NCI-H2107 treated with DMSO at 0.1 percent for 48 hours (cell line): ENCODE measurements around the gene PREB.
"Not testable (repeated sequence)": the region's sequence is repeated elsewhere in the genome, so short reads cannot be mapped to it uniquely, and the experiment has no call there.

Experiments used
- DNase-seq: peaks from one replicate; lab custom pipeline; 2025; ENCODE audit not compliant: unreplicated experiment; lab: John Stamatoyannopoulos, UW

PREB gene

GRCh38 chr2:27127883-27128667 is 6.4 kb downstream of the PREB start:
- DNase-seq = no peak

DNA sequence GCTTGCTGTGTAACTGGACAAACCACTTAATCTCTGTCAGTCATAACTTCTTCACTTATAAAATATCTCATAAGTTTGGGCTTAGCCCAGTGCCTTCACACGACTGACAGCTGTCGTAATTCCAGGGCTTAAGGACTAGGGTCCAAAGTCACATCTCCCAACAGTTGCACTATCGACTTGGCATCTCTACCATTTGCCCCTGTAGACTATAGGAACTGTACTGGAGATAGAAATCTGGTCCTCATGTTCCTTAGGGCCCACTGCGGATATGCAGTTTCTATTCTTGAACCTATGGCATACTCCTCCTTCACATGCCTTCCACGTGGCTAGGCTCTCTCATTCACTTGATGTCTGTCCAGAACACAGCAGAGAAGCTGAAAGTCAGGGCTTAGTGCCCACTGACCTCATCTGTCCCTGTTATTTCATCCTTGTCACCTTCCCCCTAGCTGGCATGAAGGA is 8.2 kb downstream of the PREB start:
- DNase-seq = no peak

DNA sequence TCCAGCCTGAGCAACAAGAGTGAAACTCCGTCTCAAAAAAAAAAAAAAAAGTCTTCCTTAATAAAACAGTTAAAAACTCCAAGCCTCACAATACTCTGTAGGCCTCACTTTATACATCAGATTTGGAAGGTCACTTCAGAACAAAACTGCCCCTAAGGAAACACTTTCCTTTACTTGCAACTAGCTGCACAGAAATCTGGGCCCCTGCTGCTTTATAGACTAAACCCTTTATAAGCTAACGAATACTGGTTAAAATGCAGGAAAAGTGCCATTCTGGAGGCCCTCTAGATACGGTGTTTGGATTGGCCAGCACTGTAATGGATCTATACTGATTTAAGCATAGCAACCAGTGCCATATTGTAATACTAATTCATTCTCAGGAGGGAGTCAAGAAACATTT is 9.3 kb downstream of the PREB start:
- no peak for DNase-seq

- DNase-seq = no peak
Measured at GRCh38 chr2:27123302-27124150, 10.9 kb downstream of the PREB start, which contains the start of gene ABHD1. Gene ABHD1, plus strand, starts transcription at chr2:27123815. Its CDS starts 134 bp downstream, at chr2:27123949.

DNA sequence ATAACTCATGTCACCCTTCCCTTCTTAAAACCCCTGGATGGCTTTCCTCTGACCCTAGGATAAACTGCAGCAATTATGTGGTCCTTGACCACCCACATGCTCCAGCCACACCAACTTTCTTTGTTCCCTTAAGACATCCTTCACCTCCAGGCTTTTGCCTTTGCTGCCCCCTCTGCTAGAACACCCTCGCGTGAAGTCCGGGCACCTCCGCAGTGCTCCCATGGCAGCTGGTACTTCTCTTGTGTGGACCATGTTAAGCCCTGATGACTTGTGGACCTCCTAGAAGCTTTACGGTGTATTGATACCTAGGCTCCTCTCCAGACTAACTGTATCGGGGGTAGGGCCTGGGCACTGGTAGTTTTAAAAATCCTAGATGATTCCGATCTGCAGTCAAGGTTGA is 11.6 kb downstream of the PREB start:
- no peak for DNase-seq

GRCh38 chr2:27121906-27122305 is 12.5 kb downstream of the PREB start:
- DNase-seq = no peak

GRCh38 chr2:27119330-27119670 is 15.1 kb downstream of the PREB start:
- DNase-seq = not testable (repeated sequence)

DNA sequence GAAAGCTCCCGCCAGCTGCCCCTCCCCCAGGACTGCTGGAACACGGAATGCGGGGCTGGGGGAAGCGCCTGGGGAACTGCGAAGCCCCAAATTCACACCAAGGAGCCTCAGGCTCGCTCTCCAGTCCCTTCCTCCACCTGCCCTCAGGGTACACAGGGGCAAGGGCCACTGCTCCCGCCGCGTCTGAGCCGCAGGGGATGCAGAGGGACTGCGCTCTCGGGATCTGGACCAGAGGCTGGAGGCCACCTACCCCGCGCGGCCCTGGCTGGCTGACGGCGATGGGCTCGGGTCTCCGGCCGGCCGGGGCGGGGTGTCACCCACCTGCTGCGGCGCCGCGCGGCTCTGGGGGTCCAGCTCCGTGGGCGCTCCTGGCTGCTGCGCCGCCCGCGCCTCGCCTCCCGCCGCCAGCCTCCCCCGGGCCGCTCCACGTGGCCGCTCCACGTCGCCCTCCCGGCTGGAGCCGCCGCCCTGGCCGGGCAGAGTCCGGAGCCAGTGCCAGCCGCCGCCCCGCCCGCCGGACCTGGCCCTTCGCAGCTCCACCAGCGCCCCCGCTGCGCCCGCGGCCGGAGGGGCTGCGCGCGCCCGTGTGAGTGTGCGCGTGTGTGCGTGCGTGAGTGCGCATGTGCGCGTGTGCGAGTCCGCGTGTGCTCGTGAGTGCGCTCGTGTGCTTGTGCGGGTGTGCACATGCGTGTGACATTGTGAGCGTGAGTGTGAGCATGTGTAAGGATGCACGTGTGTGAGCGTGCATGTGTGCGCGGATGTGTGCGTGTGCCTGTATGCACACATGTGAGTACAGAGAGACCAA is 15.7 kb downstream of the PREB start, which contains the start of gene CGREF1:
Gene CGREF1, minus strand, starts transcription at position 604 of the 805 bp plus-strand sequence. CDS start 14,762 bp downstream, outside the sequence.
- no peak for DNase-seq

DNA sequence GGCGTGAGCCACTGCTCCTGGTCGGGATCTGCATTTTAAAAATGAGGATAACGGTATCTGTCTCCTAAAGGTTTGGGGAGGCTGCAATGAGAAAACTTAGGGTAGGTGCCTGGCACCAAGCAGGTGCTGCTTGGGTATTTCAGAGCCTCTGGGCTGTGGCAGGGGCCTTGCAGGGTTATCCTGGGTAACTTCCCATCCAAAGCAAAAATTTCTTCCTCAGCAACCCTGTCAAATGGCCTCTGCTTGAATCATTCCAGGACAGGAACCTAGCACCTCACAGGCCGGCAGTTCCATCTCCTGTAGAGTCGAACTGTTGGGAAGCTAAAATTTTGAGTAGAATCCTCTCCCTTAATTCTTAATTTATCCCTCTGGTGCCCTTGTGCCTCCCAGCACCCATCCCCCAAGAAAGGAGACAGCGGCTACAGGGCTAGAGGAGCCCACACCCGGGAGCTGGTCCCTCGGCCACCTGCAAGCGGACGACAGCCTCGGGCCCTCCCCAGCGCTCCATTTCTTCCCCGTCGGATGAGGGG is 16.4 kb downstream of the PREB start:
- DNase-seq = no peak

GRCh38 chr2:27115519-27115918 is 18.9 kb downstream of the PREB start:
- DNase-seq = no peak

- DNase-seq = not testable (repeated sequence)
Measured at GRCh38 chr2:27111392-27112078, 22.9 kb downstream of the PREB start.

DNA sequence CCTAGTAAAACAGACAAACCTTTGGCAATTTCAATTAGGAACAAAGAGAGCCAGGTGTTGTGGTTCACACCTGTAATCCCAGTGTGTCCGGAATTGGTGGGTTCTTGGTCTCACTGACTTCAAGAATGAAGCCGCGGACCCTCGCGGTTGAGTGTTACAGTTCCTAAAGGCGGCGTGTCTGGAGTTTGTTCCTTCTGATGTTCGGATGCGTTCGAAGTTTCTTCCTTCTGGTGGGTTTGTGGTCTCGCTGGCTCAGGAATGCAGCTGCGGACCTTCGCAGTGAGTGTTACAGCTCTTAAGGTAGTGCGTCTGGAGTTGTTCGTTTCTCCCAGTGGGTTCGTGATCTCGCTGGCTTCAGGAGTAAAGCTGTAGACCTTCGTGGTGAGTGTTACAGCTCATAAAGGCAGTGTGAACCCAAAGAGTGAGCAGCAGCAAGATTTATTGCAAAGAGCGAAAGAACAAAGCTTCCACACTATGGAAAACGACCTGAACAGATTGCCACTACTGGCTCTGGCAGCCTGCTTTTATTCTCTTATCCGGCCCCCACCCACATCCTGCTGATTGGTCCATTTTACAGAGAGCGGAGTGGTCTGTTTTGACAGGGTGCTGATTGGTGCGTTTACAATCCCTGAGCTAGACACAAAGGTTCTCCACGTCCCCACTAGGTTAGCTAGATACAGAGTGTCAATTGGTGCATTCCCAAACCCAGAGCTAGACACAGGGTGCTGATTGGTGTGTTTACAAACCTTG is 23.7 kb downstream of the PREB start:
- DNase-seq = not testable (repeated sequence)

DNA sequence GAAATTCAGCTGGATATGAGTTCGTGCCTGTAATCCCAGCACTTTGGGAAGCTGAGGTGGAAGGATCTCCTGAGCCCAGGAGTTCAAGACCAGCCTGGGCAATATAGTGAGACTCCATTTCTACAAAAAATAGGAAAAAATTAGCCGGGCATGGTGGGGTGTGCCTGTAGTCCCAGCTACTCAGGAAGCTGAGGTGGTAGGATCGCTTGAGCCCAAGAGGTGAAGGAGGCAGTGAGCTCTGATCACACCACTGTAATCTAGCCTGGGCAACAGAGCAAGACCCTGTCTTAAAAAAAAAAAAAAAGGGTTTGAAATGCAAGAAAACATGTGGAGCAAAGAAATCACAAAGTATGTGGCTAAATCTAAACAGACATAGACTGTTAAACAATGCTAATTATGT is 25.4 kb downstream of the PREB start:
- no peak for DNase-seq

GRCh38 chr2:27108221-27108620 is 26.2 kb downstream of the PREB start:
- no peak for DNase-seq

GRCh38 chr2:27105981-27106380 is 28.5 kb downstream of the PREB start:
- DNase-seq = no peak

DNA sequence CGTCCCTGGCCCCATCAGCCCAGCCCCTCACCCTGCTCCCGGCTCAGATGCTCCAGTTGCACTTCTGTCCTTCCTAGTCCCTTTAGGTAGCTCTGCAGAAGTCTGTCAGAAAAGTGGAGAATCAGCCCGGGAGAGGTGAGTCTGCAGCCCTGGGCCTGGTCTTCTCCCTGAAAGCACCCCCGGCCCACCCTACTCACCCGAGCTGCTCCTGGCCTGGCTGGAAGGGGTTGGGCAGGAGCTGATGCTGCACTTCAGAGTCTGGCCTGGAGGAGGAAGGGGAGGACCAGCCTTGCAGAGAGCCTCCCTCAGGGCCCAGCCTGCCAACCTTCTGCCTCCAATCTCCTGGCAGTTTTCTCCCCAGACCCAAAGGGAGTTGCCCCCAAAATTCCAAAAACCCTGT is 32.1 kb downstream of the PREB start:
- no peak for DNase-seq

GRCh38 chr2:27100036-27100435 is 34.4 kb downstream of the PREB start:
- DNase-seq = no peak

- DNase-seq = no peak
Measured at GRCh38 chr2:27099334-27099955, 35.0 kb downstream of the PREB start.

DNA sequence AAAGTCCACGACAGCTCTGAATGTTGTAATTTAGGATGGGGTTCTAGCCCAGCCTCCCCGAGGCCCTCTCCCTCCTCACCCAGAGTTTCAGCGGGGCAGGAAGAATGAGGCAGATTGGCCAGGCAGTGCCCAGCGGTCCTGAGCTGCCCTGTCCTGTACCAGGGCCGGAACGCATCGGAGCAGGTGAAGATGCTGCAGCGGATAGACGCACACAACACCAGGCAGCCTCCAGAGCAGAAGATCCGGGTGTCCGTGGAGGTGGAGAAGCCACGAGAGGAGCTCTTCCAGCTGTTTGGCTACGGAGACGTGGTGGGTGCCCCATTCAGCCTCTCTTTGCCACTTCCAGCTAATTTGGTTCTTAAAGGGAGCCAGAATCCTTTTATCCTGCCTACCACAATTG is 37.1 kb downstream of the PREB start:
- no peak for DNase-seq
